Ramos (cell line): ENCODE measurements around the gene SHC4.

ENCODE experiments used
- in situ Hi-C: fragments of 300-500 bp; cut with MboI; formaldehyde crosslinking; loops from one replicate; pipeline ENCODE4 v1.14.3; 2022; ENCODE audit warnings: low sequenced_read_pairs; ENCODE audit not compliant: unreplicated experiment

The SHC4 gene

DNA sequence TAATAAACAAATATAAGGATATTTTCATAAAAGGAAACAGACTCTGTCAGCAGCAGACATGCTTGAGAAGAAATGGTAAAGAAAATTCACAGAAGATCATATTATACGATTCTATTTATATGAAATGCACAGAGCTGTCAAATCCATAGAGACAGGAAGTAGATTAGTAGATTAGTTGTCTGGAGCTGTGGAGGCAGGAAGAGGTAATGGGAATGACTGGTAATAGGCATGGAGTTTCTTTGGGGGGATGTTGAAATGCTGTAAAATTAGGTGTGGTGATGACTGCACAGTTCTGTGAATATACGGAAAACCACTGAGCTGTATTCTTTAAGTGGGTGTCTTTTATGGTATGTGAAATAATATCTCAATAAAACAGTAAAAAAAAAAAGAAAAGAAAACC is 188.2 kb downstream of the SHC4 start:
- in situ Hi-C loops: no loop called here

DNA sequence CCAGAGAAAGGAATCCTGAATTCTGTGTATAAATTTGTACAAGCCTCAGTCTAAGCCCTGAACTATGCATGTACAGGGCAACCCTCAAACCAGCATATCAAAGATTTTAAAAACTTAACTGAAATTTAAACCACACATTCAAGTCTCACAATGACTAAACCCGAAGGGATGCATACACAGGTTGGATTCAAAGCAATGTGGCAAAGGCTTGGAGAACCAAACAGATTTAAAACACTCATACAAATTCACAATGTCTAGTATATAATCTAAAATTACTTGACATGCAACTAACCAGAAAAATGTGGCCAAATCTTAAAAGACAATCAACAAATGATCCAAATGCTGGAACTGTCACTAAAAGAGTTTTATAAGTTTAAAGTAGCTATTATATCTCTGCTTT is 189.2 kb downstream of the SHC4 start:
- in situ Hi-C loops: no loop called here
